Activated naive CD8-positive, alpha-beta T cell treated with anti-CD3 and anti-CD28 coated beads, Interleukin-2, amount 50 U/mL, for 24 hours (primary cell): ENCODE results near the gene EEF1AKMT3.

Source experiments
- ATAC-seq: fragments of 150-1000 bp; cut with Tn5 transposase; one replicate; pipeline ENCODE4 v1.10.0; 2021
- DNase-seq: peaks from one replicate; pipeline ENCODE4 v3.0.0; 2021
- H3K27ac Mint-ChIP-seq: one replicate; pipeline ENCODE4 v1.8.0; 2021; ENCODE audit warnings: mild to moderate bottlenecking, mixed read lengths
- H3K27me3 Mint-ChIP-seq: one replicate; pipeline ENCODE4 v1.8.0; 2021; ENCODE audit warnings: mixed read lengths
- H3K36me3 Mint-ChIP-seq: one replicate; pipeline ENCODE4 v1.8.0; 2021; ENCODE audit warnings: low read depth, mixed read lengths
- H3K4me1 Mint-ChIP-seq: one replicate; pipeline ENCODE4 v1.8.0; 2021; ENCODE audit warnings: mixed read lengths
- H3K4me3 Mint-ChIP-seq: one replicate; pipeline ENCODE4 v1.8.0; 2021; ENCODE audit warnings: mild to moderate bottlenecking, moderate library complexity, mixed read lengths
- H3K9me3 Mint-ChIP-seq: one replicate; pipeline ENCODE4 v1.8.0; 2021; ENCODE audit warnings: mixed read lengths

Gene EEF1AKMT3

DNA sequence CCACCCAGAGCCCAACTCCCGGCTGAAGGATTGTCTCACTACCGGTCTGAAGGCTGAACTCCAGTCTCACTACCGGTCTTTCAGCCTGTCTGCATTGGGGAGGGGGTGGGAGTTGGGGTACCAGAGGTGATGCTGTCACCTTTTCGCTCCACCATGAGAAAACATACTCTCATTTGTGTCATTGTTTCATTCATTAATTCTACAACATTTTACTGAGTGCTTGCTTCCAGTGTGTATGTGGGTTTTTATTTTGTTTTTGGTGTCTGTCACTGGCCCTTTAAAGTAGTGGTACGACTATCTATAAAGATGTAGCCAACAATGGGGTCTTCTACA, 19.8 kb upstream of the EEF1AKMT3 start:
- Mint-ChIP-seq H3K9me3 (no peaks in the 10 kb centered on the region), H3K27me3 (peaks cover 3% of the 10 kb centered on the region), H3K27ac (peak overlapping the region; percentile 96), H3K4me1 (peaks cover 66% of the 10 kb centered on the region), H3K4me3 (peak overlapping the region; percentile 96), H3K36me3 (peaks cover 36% of the 10 kb centered on the region)
- ATAC-seq (no peak), DNase-seq (no peak)

DNA sequence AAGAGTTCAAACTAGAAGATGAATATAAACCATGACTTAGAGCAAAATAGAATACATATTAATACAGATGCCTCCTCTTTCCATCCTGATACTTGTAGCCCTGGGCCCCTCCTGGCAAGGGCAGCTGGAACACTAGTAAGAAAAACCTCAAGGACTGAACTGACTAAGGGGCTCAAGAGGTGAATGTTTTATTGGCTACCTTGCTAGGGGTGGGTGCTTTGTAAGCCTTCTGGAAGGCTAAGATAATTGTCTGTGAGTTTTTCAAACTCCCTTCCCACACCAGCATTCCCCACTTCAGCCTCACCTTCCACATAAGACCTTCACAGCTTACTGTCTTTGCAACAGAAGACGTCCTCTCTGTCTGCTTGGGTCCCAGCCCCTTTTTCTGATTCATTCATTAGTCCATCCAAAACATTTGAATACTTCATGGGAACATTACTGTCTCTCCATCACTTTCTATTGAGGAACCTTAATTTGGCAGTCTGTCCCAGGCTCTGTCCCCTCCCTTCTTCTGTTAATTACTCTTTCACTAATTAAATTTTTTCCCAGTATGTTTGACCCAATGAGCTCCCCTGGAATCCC, 18.6 kb upstream of the EEF1AKMT3 start:
- H3K36me3 Mint-ChIP-seq: peaks cover 34% of the 10 kb centered on the region
- peak overlapping the region; percentile 21 for H3K27ac Mint-ChIP-seq
- H3K4me1 Mint-ChIP-seq: peaks cover 62% of the 10 kb centered on the region
- no peak for ATAC-seq
- DNase-seq: no peak
- H3K27me3 Mint-ChIP-seq: peaks cover 3% of the 10 kb centered on the region
- no peaks in the 10 kb centered on the region for H3K9me3 Mint-ChIP-seq
- peak overlapping the region; percentile 80 for H3K4me3 Mint-ChIP-seq

DNA sequence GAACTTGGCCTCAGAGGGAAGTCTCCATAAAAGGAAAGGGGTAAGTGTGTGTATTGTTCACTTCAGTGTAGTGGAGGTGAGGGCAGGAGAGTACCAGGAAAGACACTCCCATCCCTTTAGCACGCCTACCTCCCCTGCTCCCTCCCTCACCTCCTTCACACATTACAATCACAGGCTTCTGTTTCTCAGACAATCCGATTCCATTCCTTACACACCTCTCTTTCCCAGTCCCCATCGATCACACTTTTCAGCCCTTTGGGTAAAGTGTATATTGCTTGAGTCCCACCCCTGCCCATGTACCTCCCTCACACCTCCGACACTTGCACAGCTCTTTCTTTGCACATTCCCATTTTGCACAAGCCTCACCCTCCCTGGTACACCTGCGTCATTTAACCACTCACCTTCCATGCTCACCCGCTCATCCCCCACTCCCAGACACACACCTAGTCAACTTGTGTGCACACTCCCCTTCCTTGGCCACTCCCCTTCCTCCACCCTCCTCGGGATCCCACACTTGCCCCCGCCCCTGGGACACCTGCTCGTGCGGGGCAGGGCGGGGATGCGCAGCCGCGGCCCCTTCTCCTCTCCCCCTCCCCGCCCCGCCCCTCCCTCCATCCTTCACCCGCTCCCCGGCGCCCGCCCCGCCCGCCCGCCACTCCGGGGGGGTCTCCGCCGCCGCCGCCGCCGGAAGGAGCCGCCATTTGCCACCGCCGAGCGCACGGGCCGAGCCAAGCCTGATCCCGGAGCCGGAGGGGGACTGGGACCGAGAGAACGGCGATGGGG, 17.8 kb upstream of the EEF1AKMT3 start, which contains the start of gene MARCHF9:
TSS of gene MARCHF9 (plus strand) at position 693 of the 783 bp plus-strand sequence. CDS start 426 bp downstream, outside the sequence.
- peaks cover 61% of the 10 kb centered on the region for H3K4me1 Mint-ChIP-seq
- H3K27me3 Mint-ChIP-seq: peaks cover 3% of the 10 kb centered on the region
- H3K4me3 Mint-ChIP-seq: peak within 1 kb of the TSS; percentile 80
- DNase-seq: peak; percentile 84
- H3K27ac Mint-ChIP-seq: peak within 1 kb of the TSS; percentile 21
- H3K36me3 Mint-ChIP-seq: peaks cover 29% of the 10 kb centered on the region
- ATAC-seq: peak; percentile 53
- no peaks in the 10 kb centered on the region for H3K9me3 Mint-ChIP-seq

DNA sequence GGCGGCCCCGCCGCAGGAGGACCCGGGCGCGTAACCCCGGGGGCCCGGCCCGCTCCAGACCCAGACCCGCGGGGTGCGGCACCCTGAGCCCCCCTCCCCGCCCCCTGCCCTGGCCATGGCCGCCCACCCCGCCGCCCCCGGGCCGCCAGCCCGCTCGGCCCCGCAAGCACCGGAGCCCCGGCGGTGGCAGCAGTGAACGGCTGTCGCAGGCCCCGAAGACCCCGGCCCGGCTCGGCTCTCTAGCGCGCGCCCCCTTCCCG, 17.3 kb upstream of the EEF1AKMT3 start:
- no peak for ATAC-seq
- H3K9me3 Mint-ChIP-seq: no peaks in the 10 kb centered on the region

DNA sequence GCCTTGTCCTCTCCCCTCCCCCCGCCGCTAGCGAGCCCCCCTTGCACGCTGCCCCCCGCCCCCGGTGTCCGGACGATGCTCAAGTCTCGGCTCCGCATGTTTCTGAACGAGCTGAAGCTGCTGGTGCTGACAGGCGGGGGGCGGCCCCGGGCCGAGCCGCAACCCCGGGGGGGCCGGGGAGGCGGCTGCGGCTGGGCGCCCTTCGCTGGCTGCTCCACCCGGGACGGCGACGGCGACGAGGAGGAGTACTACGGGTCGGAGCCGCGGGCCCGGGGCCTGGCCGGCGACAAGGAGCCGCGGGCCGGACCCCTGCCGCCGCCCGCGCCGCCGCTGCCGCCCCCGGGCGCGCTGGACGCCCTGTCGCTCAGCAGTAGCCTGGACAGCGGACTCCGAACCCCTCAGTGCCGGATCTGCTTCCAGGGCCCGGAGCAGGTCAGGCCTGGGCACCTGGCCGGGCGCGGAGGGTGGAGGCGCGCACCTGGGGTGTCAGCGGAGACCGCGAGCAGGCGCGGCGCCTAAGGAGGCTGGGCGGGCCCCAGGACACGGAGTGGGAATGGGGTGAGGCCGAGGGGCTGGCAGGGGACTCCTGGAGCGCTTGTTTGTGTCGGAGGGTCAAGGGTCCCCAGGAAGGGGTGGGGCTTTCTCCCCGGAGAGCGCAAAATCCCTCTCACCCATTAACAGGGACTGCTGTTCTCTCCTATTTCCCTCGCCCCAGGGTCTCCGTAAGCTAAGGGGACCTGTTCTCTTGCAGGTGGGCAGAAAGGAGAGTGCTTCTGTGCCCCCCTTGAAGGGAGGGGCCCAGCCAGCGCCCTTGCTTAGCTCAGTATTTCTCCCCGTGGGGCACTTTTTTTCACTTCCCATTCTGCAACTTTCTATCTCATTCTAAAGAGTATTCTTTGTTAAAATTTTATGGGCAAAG, 16.7 kb upstream of the EEF1AKMT3 start:
- ATAC-seq (no peak), DNase-seq (no peak)
- Mint-ChIP-seq H3K4me1 (peaks cover 59% of the 10 kb centered on the region), H3K27me3 (peaks cover 3% of the 10 kb centered on the region), H3K9me3 (no peaks in the 10 kb centered on the region), H3K27ac (peak overlapping the region; percentile 65), H3K36me3 (peaks cover 23% of the 10 kb centered on the region), H3K4me3 (peak overlapping the region; percentile 79)

More for the DNA sequence above, 17.3 kb upstream of the EEF1AKMT3 start:
- DNase-seq: no peak
- no peak overlapping the region for H3K27ac Mint-ChIP-seq
- peaks cover 29% of the 10 kb centered on the region for H3K36me3 Mint-ChIP-seq
- no peak overlapping the region for H3K4me3 Mint-ChIP-seq
- peaks cover 64% of the 10 kb centered on the region for H3K4me1 Mint-ChIP-seq
- peaks cover 3% of the 10 kb centered on the region for H3K27me3 Mint-ChIP-seq

DNA sequence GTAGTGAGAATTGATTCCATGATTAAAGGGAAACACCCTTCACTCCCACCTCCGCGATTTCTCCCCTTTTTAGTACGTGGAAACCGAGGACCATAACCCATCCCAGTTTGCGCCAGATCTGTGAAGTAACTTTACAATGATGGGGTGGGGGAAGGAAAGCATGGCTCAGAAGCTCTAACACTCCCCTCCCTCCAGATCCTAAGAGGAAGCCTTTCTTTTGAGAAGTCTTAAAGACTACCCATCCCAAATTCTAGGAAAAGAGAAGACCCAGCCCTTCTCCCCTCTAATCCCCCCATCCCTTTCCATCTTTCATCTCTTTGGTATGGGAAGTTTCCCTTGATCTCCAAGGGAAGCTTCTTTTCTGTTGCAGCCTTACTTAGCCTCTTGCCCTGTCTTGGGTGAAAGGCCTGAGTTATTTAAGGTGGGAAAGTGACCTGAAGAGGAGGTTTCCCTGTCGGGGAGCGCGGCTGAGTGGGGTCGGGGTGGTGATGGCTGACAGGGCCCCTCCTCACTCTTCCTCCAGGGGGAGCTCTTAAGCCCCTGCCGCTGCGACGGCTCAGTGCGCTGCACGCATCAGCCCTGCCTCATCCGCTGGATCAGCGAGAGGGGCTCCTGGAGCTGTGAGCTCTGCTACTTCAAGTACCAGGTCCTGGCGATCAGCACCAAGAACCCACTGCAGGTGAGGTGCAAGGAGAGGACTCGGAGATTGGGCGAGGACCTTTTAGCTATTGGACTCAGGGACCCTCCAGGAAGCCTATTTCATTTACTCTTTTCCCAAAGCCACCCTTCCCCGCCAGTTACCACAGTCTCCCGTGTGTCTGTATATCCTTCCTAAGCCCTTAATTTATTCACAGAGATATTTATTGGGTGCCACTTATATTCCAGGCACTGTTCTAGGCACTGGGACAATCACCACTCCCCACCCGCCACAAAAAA, 15.7 kb upstream of the EEF1AKMT3 start:
- H3K36me3 Mint-ChIP-seq: peaks cover 18% of the 10 kb centered on the region
- peaks cover 50% of the 10 kb centered on the region for H3K4me1 Mint-ChIP-seq

DNA sequence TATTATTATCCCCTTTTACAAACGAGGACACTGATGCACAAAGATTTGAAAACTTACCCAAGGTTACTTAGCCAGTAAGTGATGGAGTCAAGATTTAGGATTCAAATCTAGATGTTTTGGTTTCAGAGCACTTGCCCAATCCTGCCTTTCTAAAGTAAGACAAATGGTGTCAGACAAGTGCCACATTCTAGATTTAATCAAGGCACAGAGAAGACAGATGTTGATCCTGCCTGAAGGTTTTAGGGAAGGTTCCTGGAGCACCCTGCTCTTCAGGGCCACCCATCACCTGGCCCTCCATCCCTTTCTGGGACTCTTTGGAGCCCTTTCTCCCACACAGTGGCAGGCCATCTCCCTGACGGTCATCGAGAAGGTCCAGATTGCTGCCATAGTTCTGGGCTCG, 14.6 kb upstream of the EEF1AKMT3 start:
- Mint-ChIP-seq H3K27ac (no peak overlapping the region), H3K4me1 (peaks cover 41% of the 10 kb centered on the region)

More for the DNA sequence above, 15.7 kb upstream of the EEF1AKMT3 start:
- DNase-seq: peak; percentile 79
- H3K9me3 Mint-ChIP-seq: no peaks in the 10 kb centered on the region
- peak overlapping the region; percentile 79 for H3K4me3 Mint-ChIP-seq
- H3K27me3 Mint-ChIP-seq: peaks cover 3% of the 10 kb centered on the region
- H3K27ac Mint-ChIP-seq: peak overlapping the region; percentile 65
- ATAC-seq: peak; percentile 48

DNA sequence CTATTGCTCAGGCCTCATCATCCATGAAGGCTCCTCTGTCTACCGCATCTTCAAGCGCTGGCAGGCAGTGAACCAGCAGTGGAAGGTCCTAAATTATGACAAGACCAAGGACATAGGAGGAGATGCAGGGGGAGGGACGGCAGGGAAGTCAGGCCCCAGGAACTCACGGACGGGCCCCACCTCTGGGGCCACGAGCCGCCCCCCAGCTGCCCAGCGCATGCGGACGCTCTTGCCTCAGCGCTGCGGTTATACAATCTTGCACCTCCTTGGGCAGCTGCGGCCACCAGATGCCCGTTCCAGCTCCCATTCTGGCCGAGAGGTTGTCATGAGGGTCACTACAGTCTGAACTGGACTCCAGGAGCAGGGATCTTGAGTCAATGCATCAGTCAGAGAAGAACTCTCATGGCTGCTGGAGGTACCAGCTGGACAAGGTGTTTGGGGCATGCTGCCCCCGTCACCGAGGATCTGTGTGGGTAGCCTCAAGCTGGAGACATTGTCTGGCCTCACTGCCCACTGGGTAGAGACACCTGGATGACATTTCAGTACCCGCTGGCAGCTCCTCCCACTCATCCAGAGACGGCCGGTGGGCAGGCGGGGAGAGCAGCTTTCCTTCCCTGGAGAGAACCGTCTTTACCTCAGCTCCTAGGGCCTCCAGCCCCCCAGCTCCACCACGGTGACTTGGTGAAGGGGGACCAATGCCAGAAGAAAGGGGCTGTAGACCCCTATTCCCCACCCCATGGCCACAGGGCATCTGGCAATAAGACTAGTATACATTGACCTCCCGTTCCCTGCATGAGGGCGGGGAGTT, 13.7 kb upstream of the EEF1AKMT3 start:
- peaks cover 28% of the 10 kb centered on the region for H3K36me3 Mint-ChIP-seq

More for the DNA sequence above, 14.6 kb upstream of the EEF1AKMT3 start:
- peaks cover 19% of the 10 kb centered on the region for H3K36me3 Mint-ChIP-seq
- no peaks in the 10 kb centered on the region for H3K9me3 Mint-ChIP-seq
- no peaks in the 10 kb centered on the region for H3K27me3 Mint-ChIP-seq
- no peak overlapping the region for H3K4me3 Mint-ChIP-seq
- DNase-seq (no peak), ATAC-seq (no peak)

DNA sequence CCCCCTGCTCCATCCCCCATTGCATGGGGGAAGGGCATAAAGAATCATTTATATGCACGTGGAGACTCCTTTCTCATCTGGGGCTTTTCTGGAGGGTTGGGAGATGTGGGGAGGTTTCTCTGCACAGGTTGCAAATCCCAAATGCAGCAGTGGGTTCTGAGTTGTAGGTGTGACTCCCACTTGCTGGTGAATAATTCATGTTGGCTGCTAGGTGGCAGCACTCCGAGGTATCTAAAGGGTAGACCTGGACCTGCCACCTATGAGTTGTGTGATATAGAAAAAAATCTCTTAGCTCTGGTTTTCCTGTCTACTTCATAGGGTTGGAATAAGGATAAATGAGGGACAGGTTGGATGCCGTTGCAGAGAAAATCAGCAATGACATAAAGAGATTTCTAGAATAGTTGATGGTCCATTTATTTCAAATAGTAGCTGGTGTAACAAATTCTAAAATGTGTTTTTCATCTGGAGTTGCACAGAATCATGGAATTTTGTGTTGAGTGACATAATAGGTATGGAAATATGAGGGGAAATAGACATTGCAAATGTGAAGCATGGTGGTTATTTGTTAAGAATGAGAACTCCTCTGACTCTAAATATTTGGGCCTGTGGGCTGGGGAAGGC, 12.9 kb upstream of the EEF1AKMT3 start:
- Mint-ChIP-seq H3K36me3 (peaks cover 35% of the 10 kb centered on the region), H3K27ac (no peak overlapping the region), H3K27me3 (no peaks in the 10 kb centered on the region), H3K4me1 (peaks cover 34% of the 10 kb centered on the region), H3K9me3 (no peaks in the 10 kb centered on the region), H3K4me3 (no peak overlapping the region)
- DNase-seq (no peak), ATAC-seq (peak; percentile 24)

More for the DNA sequence above, 13.7 kb upstream of the EEF1AKMT3 start:
- Mint-ChIP-seq H3K27ac (no peak overlapping the region), H3K4me1 (peaks cover 34% of the 10 kb centered on the region), H3K27me3 (no peaks in the 10 kb centered on the region), H3K9me3 (no peaks in the 10 kb centered on the region), H3K4me3 (no peak overlapping the region)
- ATAC-seq (no peak), DNase-seq (no peak)

DNA sequence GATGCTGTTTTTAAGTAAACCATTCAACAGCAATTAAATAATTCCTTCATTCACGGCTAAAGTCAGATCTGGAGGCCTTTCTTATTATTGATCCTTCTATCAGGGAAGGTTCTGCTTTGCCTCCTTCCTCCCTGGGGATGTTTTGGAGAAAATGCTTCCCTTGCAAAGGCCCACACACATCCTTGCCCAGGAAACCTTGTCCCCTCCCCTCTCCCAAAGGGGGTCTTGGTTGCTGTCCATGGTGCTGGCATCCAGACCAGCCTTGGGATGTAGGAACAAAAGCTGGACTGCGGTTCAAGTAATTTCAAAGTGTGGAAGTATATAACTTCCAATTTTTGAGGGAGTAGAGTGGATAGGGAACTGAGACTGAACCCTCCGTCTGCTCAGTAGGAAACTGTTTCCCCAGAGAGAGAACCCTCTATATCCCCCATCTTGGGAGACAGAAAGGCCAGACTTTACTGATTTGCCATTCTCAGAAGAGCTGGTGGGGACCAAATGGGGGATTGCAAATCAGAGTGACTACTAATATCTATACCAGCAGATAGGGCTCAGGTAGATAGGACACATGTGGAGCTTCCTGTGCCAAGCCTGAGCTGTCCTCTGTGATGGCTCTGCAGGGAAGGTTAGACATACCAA, 11.9 kb upstream of the EEF1AKMT3 start:
- Mint-ChIP-seq H3K36me3 (peaks cover 39% of the 10 kb centered on the region), H3K4me3 (no peak overlapping the region), H3K9me3 (no peaks in the 10 kb centered on the region), H3K4me1 (peaks cover 39% of the 10 kb centered on the region), H3K27ac (no peak overlapping the region), H3K27me3 (peaks cover 1% of the 10 kb centered on the region)
- no peak for ATAC-seq
- no peak for DNase-seq

DNA sequence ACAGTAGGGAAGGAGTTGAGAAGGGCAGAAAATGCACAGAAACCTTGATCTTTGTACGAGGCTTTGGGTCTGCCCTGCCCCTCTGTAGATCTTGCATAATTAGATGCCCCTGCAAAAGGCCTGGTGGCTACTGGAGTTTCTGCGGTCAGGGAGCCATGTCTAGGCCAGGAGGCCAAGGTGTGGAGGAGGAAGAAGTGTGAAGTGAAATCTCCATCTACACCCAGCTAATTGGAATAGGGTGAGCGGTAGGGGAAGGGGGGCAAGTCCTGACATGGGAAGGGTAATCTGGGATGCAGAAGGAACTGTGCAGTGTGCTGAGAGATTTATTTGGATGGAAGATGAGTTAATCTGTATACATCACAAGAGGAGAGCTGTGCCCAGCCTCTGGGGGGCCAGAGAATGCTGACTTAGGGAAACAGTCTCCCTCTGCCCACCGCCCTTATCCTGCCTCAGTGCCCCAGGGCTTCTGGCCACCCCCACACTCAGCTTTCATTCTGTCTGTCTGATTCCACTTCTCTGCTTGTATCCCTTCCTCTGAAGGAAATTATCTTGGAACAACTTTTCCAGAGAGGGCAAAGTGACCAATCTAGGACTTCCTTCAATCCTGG, 10.9 kb upstream of the EEF1AKMT3 start:
- Mint-ChIP-seq H3K4me3 (no peak overlapping the region), H3K27ac (no peak overlapping the region), H3K27me3 (peaks cover 5% of the 10 kb centered on the region), H3K4me1 (peaks cover 42% of the 10 kb centered on the region), H3K9me3 (no peaks in the 10 kb centered on the region), H3K36me3 (peaks cover 39% of the 10 kb centered on the region)
- no peak for ATAC-seq
- DNase-seq: no peak

DNA sequence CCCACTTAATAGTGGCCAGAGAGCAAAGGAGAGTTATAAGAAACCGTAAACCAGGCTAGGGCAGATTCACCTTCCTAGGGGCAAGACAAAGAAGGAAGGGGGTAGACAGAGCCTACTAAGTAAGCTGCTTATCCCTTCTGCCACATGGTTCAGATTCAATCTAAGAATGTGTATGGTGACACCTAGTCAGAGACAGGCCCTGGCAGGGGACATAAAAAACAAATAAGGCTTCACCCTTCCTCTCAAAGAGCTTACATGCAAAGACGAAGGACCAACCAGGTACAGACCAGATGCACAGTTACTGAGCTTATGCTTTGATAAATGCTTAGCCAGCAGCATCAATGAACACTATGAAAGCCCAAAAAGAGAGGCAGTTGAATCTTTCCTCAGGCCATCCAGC, 10.0 kb upstream of the EEF1AKMT3 start:
- H3K36me3 Mint-ChIP-seq: peaks cover 39% of the 10 kb centered on the region
- no peak overlapping the region for H3K4me3 Mint-ChIP-seq

More for the DNA sequence above, 10.0 kb upstream of the EEF1AKMT3 start:
- peaks cover 45% of the 10 kb centered on the region for H3K4me1 Mint-ChIP-seq
- ATAC-seq (no peak), DNase-seq (no peak)
- no peaks in the 10 kb centered on the region for H3K9me3 Mint-ChIP-seq
- peaks cover 7% of the 10 kb centered on the region for H3K27me3 Mint-ChIP-seq
- no peak overlapping the region for H3K27ac Mint-ChIP-seq
